GM12875 (cell line): ENCODE data around the gene ALKBH5.

Source experiments
- H3K4me3 ChIP-seq: one replicate; pipeline ENCODE4 v1.5.1; 2011; ENCODE audit warnings: low read depth, low read length, control low read depth
- CTCF ChIP-seq: IDR thresholded peaks from 2 replicates; pipeline ENCODE4 v1.5.1; 2011; ENCODE audit warnings: low read depth, mild to moderate bottlenecking, control low read depth, inconsistent platforms, low read length, moderate library complexity, borderline replicate concordance; ENCODE audit not compliant: insufficient read depth

The ALKBH5 gene

GRCh38 chr17:18166894-18167293 lies 16.7 kb upstream of the ALKBH5 start:
- TF ChIP-seq CTCF: no peak
- no peak overlapping the region for H3K4me3 ChIP-seq

- no peak for TF ChIP-seq CTCF
These were observed 16.2 kb upstream of the ALKBH5 start for GRCh38 chr17:18167421-18167820.

GRCh38 chr17:18172531-18173278 lies 10.9 kb upstream of the ALKBH5 start:
- TF ChIP-seq CTCF: no peak
- H3K4me3 ChIP-seq: no peak overlapping the region

More at GRCh38 chr17:18167421-18167820, 16.2 kb upstream of the ALKBH5 start:
- no peak overlapping the region for H3K4me3 ChIP-seq

- TF ChIP-seq CTCF: no peak
- H3K4me3 ChIP-seq: no peak overlapping the region
These were observed 9.9 kb upstream of the ALKBH5 start for GRCh38 chr17:18173740-18174139.

- H3K4me3 ChIP-seq: no peak overlapping the region
- TF ChIP-seq CTCF: no peak
These were observed 7.5 kb upstream of the ALKBH5 start for GRCh38 chr17:18176176-18176575.

GRCh38 chr17:18177133-18177532 lies 6.5 kb upstream of the ALKBH5 start:
- no peak overlapping the region for H3K4me3 ChIP-seq
- no peak for TF ChIP-seq CTCF

GRCh38 chr17:18177722-18178121 lies 5.9 kb upstream of the ALKBH5 start:
- no peak overlapping the region for H3K4me3 ChIP-seq
- TF ChIP-seq CTCF: no peak
